Measurements from ENCODE around the gene FZR1. TPM values are rescaled to one million over a fixed set of nuclear protein-coding genes. Genes with fewer than 3 reads are reported as not detected.
A peak's percentile ranks its signal among the peaks of the same experiment; 100 is the strongest.

FZR1 gene
- total and polyA plus RNA-seq, 2 of the 13 experiments (the other 11 are each of a cell fraction or from before 2014, with no cell fraction given), result 29.0 to 30.8 TPM

DNA sequence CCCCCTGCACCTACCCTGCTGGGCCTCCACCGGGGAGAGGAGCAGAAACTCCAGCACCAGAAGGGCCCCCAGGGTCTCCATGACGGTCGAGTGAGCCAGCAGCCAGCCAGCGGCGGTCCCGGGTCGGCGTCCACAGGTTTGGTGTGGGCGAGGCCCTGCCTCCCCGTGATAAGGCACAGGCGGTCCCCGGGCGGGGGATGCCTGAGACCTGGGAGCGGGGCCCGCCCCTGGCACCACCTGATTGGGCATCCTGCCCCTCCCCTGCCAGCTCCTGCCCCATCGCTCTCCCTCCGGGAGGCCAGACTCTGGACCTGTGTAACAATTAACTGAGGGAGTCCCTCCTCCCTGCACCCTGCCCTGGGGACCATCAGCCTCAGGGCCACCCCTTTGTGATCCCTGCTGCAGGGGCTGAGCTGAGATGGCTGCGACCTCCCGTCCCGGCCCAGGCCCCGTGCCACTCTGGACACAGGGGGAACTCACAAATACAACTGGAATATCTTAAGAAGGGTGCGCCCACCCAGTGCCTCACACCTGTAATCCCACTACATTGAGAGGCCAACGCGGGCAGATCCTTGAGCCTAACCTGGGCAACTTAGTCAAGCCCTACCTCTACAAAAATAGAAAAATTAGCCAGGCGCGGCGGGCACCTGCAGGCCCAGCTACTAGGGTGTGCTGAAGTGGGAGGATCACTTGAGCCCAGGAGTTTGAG, 25.6 kb upstream of the FZR1 start, which contains the start of gene SMIM24 (continued):
- TF ChIP-seq RNF219 (CRISPR knock-in tag; IDR thresholded peaks at IDR 0.05) (no peak), ZSCAN31 (CRISPR knock-in tag; IDR thresholded peaks at IDR 0.05; ENCODE audit: low read depth) (no peak), ASH2L (IDR thresholded peaks at IDR 0.05; ENCODE audit: insufficient read length, low read depth, low read length) (no peak), PHF21A (CRISPR knock-in tag; IDR thresholded peaks at IDR 0.05) (peak; percentile 91), ZMAT3 (CRISPR knock-in tag; conservative IDR thresholded peaks at IDR 0.05) (no peak), SKI (IDR thresholded peaks at IDR 0.05; ENCODE audit: partially characterized antibody) (no peak), ZNF747 (CRISPR knock-in tag; IDR thresholded peaks at IDR 0.05; ENCODE audit: borderline replicate concordance) (no peak), SSRP1 (CRISPR knock-in tag; IDR thresholded peaks at IDR 0.05) (no peak), ZNF749 (CRISPR knock-in tag; IDR thresholded peaks at IDR 0.05; ENCODE audit: borderline replicate concordance) (no peak), ZFP91 (CRISPR knock-in tag; IDR thresholded peaks at IDR 0.05; ENCODE audit: borderline replicate concordance) (peak; percentile 66; the same call in 1 of the 2 replicates), MBD4 (IDR thresholded peaks at IDR 0.05; ENCODE audit: borderline replicate concordance, low read length) (no peak), ZNF549 (CRISPR knock-in tag; IDR thresholded peaks at IDR 0.05) (no peak), HMGXB4 (CRISPR knock-in tag; IDR thresholded peaks at IDR 0.05; ENCODE audit: borderline replicate concordance in 1 of 2, low read depth in 1 of 2) (no peak), MED13 (CRISPR knock-in tag; IDR thresholded peaks at IDR 0.05) (no peak), EEA1 (CRISPR knock-in tag; IDR thresholded peaks at IDR 0.05; ENCODE audit: borderline replicate concordance) (no peak), ZNF251 (CRISPR knock-in tag; IDR thresholded peaks at IDR 0.05) (no peak), CHD2 (IDR thresholded peaks at IDR 0.05; ENCODE audit: low read depth, low read length) (no peak), EHMT2 (IDR thresholded peaks at IDR 0.05; ENCODE audit: borderline replicate concordance, low read depth, low read length) (no peak), SYNCRIP (IDR thresholded peaks at IDR 0.05; ENCODE audit: insufficient read depth, low read depth, low read length) (no peak), ZNF652 (CRISPR knock-in tag; IDR thresholded peaks at IDR 0.05; ENCODE audit: borderline replicate concordance, low read depth) (no peak), YY1 (IDR thresholded peaks at IDR 0.05; ENCODE audit: insufficient read depth, insufficient replicate concordance, low read depth, low read length) (peak; percentile 10), NFE2L2 (IDR thresholded peaks at IDR 0.05; ENCODE audit: low read length) (no peak), ZNF644 (CRISPR knock-in tag; IDR thresholded peaks at IDR 0.05; ENCODE audit: low read depth) (no peak), MXD3 (CRISPR knock-in tag; IDR thresholded peaks at IDR 0.05) (no peak), ZFP36L1 (CRISPR knock-in tag; IDR thresholded peaks at IDR 0.05) (no peak), RFXANK (CRISPR knock-in tag; IDR thresholded peaks at IDR 0.05) (no peak)

Data from HepG2 (cell line).